ENCODE results near the gene GRIP1. TPM values are rescaled to one million over a fixed set of nuclear protein-coding genes. Genes with fewer than 3 reads are reported as not detected.

The GRIP1 gene
- total RNA-seq, 1 experiment from 2014 or later = 22.5 TPM

DNA sequence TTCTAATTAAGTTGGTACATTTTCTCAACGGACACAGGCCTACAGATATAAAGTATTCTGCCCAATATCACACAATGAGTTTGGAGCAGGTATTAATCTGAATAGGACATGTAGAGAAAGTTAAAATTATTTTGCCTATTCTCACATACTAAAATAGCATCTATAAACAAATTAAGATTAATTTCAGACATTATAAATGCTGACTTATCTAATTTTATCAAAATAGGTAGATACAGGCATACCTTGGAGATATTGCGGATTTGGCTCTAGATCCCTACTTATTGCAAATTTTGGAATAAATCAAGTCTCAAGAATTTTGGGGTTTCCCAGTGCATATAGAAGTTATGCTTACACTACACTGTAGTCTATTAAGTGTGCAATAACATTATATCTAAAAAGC lies 41.0 kb upstream of the GRIP1 start (continued):
- TF ChIP-seq RELA (CRISPR knock-in tag; IDR thresholded peaks at IDR 0.05; ENCODE audit: borderline replicate concordance) = no peak
- TF ChIP-seq, protein P1, sequence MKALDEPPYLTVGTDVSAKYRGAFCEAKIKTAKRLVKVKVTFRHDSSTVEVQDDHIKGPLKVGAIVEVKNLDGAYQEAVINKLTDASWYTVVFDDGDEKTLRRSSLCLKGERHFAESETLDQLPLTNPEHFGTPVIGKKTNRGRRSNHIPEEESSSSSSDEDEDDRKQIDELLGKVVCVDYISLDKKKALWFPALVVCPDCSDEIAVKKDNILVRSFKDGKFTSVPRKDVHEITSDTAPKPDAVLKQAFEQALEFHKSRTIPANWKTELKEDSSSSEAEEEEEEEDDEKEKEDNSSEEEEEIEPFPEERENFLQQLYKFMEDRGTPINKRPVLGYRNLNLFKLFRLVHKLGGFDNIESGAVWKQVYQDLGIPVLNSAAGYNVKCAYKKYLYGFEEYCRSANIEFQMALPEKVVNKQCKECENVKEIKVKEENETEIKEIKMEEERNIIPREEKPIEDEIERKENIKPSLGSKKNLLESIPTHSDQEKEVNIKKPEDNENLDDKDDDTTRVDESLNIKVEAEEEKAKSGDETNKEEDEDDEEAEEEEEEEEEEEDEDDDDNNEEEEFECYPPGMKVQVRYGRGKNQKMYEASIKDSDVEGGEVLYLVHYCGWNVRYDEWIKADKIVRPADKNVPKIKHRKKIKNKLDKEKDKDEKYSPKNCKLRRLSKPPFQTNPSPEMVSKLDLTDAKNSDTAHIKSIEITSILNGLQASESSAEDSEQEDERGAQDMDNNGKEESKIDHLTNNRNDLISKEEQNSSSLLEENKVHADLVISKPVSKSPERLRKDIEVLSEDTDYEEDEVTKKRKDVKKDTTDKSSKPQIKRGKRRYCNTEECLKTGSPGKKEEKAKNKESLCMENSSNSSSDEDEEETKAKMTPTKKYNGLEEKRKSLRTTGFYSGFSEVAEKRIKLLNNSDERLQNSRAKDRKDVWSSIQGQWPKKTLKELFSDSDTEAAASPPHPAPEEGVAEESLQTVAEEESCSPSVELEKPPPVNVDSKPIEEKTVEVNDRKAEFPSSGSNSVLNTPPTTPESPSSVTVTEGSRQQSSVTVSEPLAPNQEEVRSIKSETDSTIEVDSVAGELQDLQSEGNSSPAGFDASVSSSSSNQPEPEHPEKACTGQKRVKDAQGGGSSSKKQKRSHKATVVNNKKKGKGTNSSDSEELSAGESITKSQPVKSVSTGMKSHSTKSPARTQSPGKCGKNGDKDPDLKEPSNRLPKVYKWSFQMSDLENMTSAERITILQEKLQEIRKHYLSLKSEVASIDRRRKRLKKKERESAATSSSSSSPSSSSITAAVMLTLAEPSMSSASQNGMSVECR (CRISPR knock-in tag; IDR thresholded peaks at IDR 0.05; ENCODE audit: borderline replicate concordance) = no peak
- TF ChIP-seq, protein P2, sequence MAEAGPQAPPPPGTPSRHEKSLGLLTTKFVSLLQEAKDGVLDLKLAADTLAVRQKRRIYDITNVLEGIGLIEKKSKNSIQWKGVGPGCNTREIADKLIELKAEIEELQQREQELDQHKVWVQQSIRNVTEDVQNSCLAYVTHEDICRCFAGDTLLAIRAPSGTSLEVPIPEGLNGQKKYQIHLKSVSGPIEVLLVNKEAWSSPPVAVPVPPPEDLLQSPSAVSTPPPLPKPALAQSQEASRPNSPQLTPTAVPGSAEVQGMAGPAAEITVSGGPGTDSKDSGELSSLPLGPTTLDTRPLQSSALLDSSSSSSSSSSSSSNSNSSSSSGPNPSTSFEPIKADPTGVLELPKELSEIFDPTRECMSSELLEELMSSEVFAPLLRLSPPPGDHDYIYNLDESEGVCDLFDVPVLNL (CRISPR knock-in tag; IDR thresholded peaks at IDR 0.05; ENCODE audit: borderline replicate concordance, low read depth) = no peak

DNA sequence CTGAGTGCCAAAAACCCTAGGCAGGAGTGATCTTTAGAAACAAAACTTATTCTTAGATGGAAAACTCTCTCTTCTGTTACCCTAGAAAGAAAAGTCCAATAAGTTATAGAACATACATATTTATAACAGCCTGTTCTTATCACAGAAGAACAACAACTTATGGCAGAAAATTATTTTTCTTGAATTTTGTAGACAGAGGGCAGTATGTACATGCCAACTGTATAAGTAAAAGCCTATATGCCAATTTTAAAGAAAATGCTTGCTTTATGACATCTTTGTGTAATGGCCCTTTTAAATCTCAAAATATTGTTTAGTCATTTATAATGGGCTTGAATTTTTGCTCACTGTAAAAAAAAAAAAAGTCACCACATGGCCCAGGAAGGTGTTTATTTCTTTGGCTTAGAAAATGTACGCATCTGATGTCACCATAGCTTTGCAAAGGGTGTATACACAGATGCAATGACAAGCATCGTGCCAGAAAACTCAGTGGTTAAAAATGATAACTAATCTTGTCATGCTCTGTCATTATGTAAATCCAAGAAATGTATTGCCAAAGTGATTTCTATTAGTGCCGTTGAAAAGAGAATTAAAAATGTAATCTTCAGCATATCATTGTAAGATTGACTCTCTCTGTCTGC lies 38.3 kb upstream of the GRIP1 start:
- ChIA-PET CTCF (no interaction called here), POLR2A (no interaction called here)
- H3K4me1 Mint-ChIP-seq = 0 out of 2 replicates have a peak, but pooled peaks cover 2% of the 10 kb centered on the region
- peaks cover 8% of the 10 kb centered on the region for H3K9me3 Mint-ChIP-seq
- H3K4me3 Mint-ChIP-seq = no peak overlapping the region
- TF ChIP-seq, protein P2 (CRISPR knock-in tag; IDR thresholded peaks at IDR 0.05; ENCODE audit: borderline replicate concordance, low read depth) = no peak
- TF ChIP-seq TEAD4 (CRISPR knock-in tag; IDR thresholded peaks at IDR 0.05) (no peak), ETV6 (CRISPR knock-in tag; IDR thresholded peaks at IDR 0.05) (no peak), GRHL2 (CRISPR knock-in tag; IDR thresholded peaks at IDR 0.05; ENCODE audit: insufficient replicate concordance, severe bottlenecking) (no peak), ZNF423 (CRISPR knock-in tag; IDR thresholded peaks at IDR 0.05) (no peak), ATF1 (CRISPR knock-in tag; IDR thresholded peaks at IDR 0.05) (no peak), JAZF1 (CRISPR knock-in tag; IDR thresholded peaks at IDR 0.05) (no peak)
- TF ChIP-seq, protein P3, sequence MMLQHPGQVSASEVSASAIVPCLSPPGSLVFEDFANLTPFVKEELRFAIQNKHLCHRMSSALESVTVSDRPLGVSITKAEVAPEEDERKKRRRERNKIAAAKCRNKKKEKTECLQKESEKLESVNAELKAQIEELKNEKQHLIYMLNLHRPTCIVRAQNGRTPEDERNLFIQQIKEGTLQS (CRISPR knock-in tag; conservative IDR thresholded peaks at IDR 0.05) = no peak
- TF ChIP-seq, protein P4, sequence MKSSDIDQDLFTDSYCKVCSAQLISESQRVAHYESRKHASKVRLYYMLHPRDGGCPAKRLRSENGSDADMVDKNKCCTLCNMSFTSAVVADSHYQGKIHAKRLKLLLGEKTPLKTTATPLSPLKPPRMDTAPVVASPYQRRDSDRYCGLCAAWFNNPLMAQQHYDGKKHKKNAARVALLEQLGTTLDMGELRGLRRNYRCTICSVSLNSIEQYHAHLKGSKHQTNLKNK (CRISPR knock-in tag; IDR thresholded peaks at IDR 0.05) = no peak
- TF ChIP-seq, protein P5, sequence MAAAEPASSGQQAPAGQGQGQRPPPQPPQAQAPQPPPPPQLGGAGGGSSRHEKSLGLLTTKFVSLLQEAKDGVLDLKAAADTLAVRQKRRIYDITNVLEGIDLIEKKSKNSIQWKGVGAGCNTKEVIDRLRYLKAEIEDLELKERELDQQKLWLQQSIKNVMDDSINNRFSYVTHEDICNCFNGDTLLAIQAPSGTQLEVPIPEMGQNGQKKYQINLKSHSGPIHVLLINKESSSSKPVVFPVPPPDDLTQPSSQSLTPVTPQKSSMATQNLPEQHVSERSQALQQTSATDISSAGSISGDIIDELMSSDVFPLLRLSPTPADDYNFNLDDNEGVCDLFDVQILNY (CRISPR knock-in tag; IDR thresholded peaks at IDR 0.05) = no peak
- TF ChIP-seq, protein P6, sequence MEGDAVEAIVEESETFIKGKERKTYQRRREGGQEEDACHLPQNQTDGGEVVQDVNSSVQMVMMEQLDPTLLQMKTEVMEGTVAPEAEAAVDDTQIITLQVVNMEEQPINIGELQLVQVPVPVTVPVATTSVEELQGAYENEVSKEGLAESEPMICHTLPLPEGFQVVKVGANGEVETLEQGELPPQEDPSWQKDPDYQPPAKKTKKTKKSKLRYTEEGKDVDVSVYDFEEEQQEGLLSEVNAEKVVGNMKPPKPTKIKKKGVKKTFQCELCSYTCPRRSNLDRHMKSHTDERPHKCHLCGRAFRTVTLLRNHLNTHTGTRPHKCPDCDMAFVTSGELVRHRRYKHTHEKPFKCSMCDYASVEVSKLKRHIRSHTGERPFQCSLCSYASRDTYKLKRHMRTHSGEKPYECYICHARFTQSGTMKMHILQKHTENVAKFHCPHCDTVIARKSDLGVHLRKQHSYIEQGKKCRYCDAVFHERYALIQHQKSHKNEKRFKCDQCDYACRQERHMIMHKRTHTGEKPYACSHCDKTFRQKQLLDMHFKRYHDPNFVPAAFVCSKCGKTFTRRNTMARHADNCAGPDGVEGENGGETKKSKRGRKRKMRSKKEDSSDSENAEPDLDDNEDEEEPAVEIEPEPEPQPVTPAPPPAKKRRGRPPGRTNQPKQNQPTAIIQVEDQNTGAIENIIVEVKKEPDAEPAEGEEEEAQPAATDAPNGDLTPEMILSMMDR (IDR thresholded peaks at IDR 0.05) = no peak
- no peak for DNase-seq (ENCODE audit: low spot score)
- no peaks in the 10 kb centered on the region for H3K27me3 Mint-ChIP-seq (ENCODE audit: low read depth)
- ATAC-seq = no peak
- H3K36me3 Mint-ChIP-seq = no peaks in the 10 kb centered on the region
- no peak overlapping the region for H3K27ac Mint-ChIP-seq

Data from WTC11 (cell line).